GM12865 (cell line): Measurements from ENCODE around the gene TENM3.

ENCODE experiments used
- DNase-seq: peaks from one replicate; pipeline ENCODE4 v3.0.0; 2010; ENCODE audit warnings: low read depth
- H3K4me3 ChIP-seq: 2 replicates; pipeline ENCODE4 v1.5.1; 2011; ENCODE audit warnings: mild to moderate bottlenecking, low read depth, low read length, control low read depth
- CTCF ChIP-seq: IDR thresholded peaks from 2 replicates; pipeline ENCODE4 v1.5.1; 2011; ENCODE audit warnings: low read length, control low read depth, low read depth, inconsistent platforms; ENCODE audit not compliant: insufficient read depth; ENCODE audit errors: missing control alignments

Gene TENM3

GRCh38 chr4:182741914-182742313, 498.7 kb downstream of the TENM3 start:
- no peak for TF ChIP-seq CTCF
- H3K4me3 ChIP-seq = no peak overlapping the region
- DNase-seq = no peak

GRCh38 chr4:182743815-182744214, 500.6 kb downstream of the TENM3 start:
- no peak for TF ChIP-seq CTCF
- no peak for DNase-seq
- no peak overlapping the region for H3K4me3 ChIP-seq

- H3K4me3 ChIP-seq = no peak overlapping the region
- no peak for TF ChIP-seq CTCF
- DNase-seq = no peak
Measured at GRCh38 chr4:182745237-182745636, 502.0 kb downstream of the TENM3 start.

- no peak for TF ChIP-seq CTCF
- no peak overlapping the region for H3K4me3 ChIP-seq
- no peak for DNase-seq
Measured at GRCh38 chr4:182746876-182747275, 503.7 kb downstream of the TENM3 start.

GRCh38 chr4:182748283-182748682, 505.1 kb downstream of the TENM3 start:
- no peak for TF ChIP-seq CTCF
- H3K4me3 ChIP-seq = no peak overlapping the region
- no peak for DNase-seq

- H3K4me3 ChIP-seq = no peak overlapping the region
- no peak for DNase-seq
- TF ChIP-seq CTCF = no peak
Measured at GRCh38 chr4:182748949-182749348, 505.7 kb downstream of the TENM3 start.

- H3K4me3 ChIP-seq = no peak overlapping the region
- no peak for DNase-seq
- TF ChIP-seq CTCF = no peak
Measured at GRCh38 chr4:182749667-182750167, 506.5 kb downstream of the TENM3 start.
